Caki2 (cell line): ENCODE results near the gene PLEKHA8. TPM values are rescaled to one million over a fixed set of nuclear protein-coding genes. Genes with fewer than 3 reads are reported as not detected.

Source experiments
- DNase-seq: peaks from one replicate; pipeline ENCODE4 v3.0.0-alpha.2; 2015; ENCODE audit warnings: low read depth
- in situ Hi-C: cut with HindIII; loops from 2 replicates; pipeline ENCODE4 v1.10.0; 2016; ENCODE audit warnings: low sequenced_read_pairs, low pct_unique_long_range_greater_than_20kb, mixed read lengths
- total RNA-seq: library from RNA; depleted of rRNA; stranded (reverse); fragments of >200 nt; shearing (Covaris generic); gene quantifications from 2 replicates; pipeline ENCODE4 v1.2.3, GENCODE V29; 2014; ENCODE audit warnings: low replicate concordance

PLEKHA8 gene
- total RNA-seq, 1 experiment from 2014 or later: 19.3 TPM

DNA sequence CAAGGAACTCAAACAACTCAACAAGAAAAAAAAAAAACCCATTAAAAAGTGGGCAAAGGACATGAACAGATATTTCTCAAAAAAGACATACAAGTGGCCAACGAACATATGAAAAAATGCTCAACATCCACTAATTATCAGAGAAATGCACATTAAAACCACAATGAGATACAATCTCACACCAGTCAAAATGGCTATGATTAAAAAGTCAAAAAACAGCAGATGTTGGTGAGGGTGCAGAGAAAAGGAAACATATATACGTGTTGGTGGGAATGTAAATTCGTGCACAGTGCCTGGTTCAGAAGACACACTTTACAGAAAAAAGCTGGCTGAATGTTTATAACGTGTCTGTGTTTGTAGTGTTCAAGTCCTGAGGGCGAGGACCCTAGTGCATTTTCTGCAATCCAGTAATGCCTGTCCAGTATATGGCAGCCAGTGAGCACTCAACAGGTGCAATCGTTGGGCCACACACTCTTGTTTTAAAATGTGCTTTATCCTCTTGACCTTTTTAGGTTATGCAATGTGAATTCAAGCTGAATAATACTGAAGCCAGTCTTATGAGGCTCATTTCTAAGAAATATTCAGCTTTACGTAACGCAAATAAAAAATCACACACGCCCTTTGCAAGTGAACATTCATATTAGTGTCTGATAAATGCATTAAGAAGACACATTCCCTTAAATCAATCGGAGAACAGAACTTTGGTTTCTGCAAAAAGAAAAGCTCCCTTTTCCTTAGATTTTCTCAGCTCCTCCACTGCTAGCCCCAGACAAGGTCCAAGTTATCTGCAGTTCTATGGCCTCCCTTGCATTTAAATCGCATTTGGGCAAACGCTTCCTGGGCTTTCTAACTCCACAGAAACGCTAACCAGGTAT, 105.8 kb downstream of the PLEKHA8 start:
- DNase-seq: no peak
- in situ Hi-C loops: no loop called here

DNA sequence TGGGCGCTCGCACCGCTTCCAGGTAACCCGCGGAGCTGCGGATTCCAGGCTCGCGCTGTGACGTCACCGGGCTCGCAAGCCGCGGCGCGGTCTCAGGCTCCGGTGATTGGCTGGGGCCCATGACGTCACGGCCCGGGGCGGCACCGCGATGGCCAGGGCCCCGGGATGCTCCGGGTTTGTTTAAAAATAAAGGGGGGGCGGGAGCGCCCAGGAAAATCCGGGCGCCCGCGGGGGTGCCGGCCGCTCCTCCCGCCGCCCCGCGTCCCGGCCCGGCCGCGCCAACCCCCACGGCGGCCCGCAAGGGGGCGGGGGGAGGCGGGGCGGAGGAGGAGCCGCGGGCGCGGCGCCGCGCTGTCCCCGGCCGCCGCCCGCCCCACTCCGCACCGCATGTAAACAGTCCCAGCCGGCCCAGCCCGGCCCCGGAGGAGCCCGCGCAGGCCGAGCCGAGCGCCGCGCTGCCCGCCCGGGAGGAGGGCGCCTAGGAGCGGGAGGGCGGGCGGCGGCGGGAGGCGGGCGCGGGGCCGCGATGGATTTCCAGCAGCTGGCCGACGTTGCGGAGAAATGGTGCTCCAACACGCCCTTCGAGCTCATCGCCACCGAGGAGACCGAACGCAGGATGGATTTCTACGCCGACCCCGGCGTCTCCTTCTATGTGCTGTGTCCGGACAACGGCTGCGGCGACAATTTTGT, 106.5 kb downstream of the PLEKHA8 start, which contains the start of gene MTURN:
TSS of gene MTURN (plus strand) at position 376 of the 690 bp plus-strand sequence. CDS start at position 527, 151 bp downstream.
- DNase-seq: peak; percentile 80
- in situ Hi-C loops: no loop called here

DNA sequence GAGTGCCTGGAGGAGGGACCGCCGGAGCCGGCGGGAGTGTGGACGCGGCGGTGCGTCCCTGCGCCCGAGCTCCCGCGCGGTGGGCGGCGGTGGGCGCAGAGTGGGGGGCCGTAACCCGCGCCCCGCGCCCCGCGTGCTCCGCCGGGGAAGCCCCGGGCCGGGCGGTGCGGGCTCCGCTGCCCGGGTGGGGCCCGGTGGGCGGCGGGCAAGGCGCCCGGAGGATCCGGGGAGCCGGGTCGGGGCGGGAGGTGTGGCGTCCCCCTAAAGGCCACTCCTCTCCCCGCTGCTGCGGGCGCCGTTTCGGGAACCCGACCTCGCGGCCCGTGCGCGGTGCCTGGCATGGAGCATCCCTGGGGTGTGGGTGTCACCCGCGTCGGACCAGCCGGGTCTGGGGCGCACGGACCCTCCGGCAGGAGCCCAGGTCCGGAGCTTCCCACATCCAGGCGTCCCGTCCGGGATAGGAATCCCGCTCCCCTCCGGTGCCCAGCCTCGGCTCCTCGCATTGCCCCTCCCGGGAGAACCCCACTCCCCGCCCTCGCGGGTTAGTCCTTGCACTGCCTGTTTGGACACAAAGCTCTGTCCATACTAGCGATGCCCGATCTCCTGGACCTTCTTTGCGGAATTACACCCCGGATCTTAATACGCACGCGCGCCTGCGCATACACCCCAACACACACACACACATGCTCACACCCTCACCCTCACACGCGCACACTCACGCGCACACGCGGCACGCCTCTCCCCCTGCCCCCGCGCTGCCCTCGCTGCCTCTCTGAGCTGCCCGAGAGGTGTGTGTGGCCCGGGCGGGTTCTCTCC, 107.3 kb downstream of the PLEKHA8 start:
- peak; percentile 69 for DNase-seq
- in situ Hi-C loops: no loop called here

DNA sequence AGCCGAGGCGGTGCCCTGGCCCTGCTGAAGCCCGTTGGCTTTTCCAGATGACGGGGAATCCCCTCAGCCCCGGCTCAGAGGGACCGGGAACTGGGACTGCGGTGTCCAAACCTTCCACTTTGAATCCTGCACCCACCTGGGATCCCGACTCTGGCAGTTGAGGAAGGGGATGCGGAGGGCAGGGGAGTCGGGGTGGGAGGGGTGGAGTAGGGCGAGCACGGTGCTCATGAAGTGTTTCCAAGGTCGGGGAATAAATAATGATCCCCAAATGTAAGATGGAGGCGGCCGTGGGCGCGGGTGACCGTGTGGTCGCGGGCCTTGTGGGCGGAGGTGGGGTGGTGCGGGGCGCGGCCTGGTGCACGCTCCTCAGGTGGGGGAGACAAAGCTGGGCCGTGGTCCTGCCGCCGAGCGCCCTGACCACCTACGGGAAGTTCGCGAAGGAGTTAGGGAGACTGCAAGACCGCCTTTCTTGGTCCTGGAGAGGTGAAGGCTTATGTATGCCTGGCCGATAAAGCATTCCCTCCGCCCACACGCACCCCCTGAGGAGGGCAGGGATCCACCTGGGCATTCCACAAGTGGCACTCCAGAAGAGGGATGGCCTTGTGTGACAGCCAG, 108.0 kb downstream of the PLEKHA8 start:
- no peak for DNase-seq
- in situ Hi-C loops: no loop called here

DNA sequence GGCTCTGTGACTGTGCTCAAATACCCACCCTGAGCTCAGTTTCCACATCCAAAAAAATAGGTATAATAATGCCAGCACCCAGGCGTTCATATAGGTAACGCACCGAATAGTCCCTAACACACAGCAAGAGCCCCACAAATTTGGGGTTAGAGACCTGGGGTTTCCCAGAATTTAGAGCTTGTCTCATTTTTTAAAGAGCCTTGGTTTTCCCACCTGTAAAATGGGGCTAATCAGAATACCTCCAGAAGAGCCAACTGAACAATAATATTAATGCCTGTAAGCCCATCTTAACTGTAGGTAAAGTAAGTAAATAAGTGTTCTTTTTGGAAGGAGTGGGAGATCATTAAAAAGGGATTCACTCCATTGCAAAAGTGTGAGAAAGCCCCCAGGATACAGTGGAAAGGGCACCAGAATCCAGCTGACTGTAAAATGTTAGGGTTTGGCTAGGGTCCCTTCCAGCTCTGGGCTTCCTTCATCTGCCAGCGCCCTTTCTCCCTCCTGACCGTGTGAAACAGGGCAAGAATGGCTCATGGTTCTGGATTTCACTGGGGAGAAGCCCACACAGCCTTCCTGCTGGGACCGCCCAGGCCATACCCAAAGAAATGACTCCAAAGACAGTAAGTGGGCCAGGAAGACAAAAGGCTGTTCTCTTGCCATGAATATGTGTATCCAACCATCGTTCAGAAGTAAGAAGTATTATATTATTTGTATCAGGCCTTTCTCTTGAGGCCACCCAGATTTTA, 108.7 kb downstream of the PLEKHA8 start:
- in situ Hi-C loops: no loop called here
- no peak for DNase-seq

DNA sequence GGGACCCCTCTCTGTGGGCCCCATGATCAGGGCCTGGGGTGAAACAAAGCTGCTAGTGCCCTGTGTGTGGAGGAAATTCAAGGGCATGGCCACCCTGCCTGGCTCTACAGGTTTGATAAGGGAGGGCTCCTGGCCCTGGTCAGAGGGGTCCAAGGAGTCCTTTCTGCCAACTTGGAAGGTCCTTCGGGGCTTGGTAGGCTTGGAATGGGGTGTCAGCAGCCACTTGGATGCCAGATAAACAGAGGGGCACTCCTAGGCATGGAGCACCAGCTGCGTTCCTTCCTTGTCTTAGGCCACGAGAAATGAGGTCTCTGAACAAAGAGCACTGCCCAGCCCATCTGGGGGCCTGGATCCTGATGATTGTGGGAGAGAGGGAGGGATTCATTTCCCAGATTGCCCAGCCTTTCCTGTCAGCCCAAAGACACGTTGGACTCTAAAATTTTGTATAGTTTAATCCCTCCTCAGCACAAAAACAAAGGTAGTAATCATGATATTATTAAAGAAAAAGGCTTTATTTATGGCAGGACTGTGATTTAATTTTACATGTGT, 111.7 kb downstream of the PLEKHA8 start:
- no peak for DNase-seq
- in situ Hi-C loops: no loop called here

DNA sequence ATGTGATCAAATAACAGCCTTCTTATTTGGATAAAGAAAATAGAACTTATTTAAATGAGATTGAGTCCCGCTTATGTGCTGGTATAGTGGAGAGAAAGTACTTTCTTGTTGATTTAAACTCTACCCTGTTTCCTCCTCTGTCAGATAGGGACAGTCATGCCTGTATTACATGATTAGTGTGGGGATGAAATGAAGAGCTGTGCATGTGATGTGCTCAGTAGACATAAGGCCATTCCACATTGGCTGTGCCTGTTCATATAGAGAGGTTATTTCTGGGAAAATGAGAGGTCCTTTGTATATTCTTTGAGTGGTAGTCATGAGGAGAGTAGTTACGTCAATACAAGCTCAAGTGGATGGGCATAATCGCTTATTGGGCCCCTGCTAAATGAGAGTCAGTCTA, 112.2 kb downstream of the PLEKHA8 start:
- DNase-seq: no peak

DNA sequence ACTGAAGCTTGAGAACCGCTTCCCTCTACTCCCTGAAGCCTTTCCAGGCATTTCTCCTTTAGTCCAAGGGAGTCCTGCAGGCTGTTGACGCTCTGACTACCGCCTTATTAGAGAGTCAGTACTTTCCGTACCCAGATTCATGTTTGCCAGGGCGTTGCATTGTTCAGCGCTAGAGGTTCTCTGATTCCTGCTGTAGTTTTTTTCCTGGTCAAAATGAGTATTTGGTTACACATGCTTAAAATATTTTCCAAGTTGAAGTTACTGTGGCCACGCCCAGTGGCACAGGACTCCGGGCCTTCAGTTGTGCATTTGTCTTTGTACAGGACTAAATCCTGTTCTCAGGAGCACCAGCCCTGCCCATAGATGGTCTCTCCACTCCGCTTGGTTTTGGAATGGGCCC, 114.5 kb downstream of the PLEKHA8 start:
- peak; percentile 35 for DNase-seq
- in situ Hi-C loops: no loop called here

More for the DNA sequence above, 112.2 kb downstream of the PLEKHA8 start:
- in situ Hi-C loops: no loop called here

DNA sequence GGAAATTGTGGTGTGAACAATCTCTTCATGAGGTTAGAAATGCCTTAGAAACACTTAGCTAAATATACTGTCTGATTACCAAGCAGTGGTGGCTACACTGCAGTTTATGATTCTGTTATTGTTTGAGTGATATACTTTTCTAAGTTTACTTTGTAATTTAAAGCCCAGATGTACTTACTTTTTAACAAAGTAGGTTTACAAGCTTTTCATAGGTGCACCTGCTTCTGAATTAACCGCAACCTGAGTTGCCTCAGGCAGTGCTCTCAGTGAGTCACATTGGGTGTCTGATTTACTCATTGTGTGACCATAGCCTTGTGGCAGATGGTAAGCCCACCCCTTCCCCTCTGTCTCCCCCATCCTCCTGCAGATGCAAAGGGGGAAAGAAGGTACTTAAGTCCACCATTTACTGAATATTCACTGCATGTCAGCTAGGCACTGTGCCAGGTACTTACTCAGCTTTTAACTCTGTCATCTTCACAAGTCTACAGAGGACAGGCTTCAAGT, 115.6 kb downstream of the PLEKHA8 start:
- in situ Hi-C loops: no loop called here
- DNase-seq: peak; percentile 18

DNA sequence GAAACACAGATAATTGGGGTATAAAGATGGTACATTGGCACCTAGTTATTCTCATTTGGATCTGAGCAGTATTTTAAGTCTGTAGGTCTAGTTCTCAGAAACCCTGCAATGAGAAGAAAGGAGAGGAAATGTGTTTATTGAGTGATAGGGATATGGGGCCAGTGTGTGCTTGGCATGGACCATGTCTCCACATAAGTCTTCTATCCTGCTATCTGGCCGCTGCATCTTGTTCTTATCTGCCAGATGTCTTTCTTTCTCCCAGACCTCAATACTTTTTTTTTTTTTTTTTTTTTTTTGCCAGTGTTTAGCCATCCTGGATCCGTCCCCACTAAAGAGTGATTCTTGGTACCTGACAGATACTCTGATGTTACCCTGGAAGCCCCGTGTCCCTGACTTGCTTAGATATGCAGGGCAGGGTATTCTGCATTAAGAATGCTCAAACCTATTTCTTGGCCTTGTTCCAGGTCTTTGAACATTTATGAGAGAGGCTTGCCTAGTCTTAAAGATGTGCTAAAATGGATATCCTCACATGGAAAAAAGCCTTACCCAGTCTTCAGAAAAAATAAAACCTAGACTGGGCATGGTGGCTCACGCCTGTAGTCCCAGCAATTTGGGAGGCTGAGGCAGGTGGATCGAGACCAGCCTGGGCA, 116.6 kb downstream of the PLEKHA8 start:
- no peak for DNase-seq
- in situ Hi-C loops: no loop called here

DNA sequence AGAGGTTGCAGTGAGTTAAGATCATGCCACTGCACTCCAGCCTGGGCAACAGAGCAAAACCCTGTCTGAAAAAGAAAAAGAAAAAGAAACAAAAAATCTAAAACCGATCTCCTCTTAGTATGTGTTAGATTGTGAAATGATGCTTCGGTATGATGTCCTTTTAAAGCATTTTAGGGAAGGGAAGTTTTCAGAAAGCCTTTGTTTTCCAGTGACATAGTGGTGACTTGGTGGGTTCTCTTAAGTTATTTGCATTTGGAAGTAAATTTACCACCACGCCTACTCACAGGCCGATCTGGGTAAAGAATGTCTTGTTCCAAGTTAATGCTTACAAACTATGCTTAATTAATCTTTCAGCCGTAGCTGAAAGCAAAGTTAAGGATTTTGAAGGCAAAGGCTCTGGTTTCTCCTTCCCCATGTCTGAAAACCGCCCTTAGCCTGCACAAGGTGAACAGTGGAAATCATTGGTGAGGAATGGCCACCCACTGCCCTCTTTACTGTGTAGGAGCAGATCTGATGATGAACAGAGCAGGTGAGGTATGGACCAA, 117.3 kb downstream of the PLEKHA8 start:
- in situ Hi-C loops: no loop called here

DNA sequence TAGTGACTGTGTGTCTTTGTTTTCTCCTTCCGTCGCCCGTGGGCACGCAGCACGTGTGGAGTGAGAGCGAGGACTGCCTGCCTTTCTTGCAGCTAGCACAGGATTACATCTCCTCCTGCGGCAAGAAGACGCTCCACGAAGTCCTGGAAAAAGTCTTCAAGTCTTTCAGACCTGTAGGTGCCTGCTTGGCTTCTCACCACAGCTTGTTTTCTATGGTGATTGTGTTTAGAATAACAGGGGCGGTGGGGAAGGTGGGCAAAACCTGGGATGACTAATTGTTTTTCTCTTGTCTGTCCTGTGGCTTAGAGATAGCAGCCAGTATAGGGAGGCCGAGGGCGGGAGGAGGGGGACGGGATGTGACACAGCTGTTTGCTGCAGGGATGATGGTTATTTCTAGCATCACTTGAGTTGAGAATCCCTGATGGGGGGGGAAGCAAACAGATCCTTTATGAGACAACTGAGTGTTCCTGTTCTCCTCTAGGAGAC, 118.0 kb downstream of the PLEKHA8 start:
- in situ Hi-C loops: no loop called here

More for the DNA sequence above, 117.3 kb downstream of the PLEKHA8 start:
- DNase-seq: no peak

DNA sequence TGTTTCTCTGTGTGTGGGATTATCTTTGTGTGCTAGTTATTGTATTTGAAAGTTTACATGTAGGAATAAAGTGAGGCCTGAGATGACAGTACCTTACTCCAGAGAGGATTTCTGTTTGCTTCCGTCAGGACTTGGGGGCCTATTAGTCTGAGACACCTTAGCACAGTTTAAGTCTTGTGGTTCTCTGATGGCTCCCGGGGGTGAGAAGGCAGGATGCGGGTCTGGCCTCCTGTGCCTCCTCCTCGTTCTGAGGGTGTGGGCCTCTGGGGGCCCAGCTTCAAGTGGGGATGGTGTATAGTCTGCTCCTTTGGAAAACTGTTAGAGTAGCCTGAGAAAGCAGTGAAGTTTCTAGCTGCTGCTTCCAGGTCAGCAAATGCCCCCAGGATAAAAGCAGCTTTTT, 119.0 kb downstream of the PLEKHA8 start:
- no peak for DNase-seq
- in situ Hi-C loops: no loop called here

More for the DNA sequence above, 118.0 kb downstream of the PLEKHA8 start:
- no peak for DNase-seq

DNA sequence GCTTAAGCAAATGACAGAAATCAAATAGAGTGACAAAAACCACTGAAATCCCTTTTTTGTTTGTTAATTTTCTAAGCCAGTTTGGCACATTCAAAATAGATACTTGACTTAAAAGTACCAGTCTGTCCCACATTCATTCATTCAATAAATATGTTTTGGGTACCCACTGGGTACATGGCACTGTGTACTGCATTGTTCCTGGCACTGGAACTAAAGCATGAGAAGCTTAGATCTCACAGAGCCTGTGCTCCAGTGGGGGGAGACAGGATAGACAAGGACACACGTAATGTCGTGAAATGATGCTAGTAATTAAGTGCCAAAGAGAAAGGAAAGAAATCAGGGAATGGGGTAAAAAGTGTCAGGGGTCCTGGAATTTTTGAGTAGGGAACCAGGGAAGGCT, 119.6 kb downstream of the PLEKHA8 start:
- in situ Hi-C loops: no loop called here
- DNase-seq: no peak

DNA sequence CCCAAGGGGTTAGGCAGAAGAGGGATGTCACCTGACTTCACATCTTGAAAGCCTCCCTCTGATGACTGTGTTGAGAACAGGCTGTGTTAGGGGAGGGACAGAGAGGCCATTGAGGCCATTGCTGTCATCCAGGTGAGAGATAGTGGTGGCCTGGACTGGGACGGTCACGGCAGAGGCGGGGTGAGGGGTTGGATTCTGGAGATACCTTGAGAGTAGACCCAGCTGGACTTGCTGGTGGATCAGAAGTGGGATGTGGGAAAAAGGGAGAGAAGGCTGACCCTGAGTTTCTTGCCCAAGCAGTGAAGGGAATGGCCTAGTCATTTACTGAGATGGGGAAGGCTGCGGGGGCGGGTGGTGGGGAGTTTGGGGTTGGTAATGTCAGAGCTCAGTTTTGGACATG, 120.2 kb downstream of the PLEKHA8 start:
- in situ Hi-C loops: no loop called here
- no peak for DNase-seq

DNA sequence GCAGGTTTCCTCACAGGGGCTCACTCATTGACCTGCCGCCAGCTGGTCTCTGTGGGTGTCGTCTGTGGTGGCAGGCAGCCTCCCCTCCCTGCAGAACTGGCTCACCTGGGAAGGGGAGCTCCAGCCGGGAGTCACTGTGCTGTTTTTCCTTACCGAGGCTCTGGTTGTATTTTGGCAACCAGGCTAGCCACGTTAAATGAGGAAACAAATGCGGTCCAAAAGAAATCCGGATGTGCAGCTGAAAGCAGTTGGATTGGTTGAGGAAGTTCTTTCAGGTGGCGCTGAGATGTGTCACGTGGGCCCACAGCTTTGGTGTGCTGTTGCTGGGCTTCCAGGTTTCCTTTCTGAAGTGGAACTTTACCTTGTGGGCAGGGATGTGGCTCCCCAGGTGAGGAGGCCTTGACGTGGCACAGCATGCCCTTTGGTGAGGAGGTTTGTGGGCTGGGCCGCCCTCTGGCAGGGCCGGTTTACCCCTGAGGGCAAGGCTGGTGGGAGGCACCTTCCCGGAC, 120.8 kb downstream of the PLEKHA8 start:
- no peak for DNase-seq
- in situ Hi-C loops: no loop called here
